Measurements from ENCODE around the gene GAB1.

GAB1 gene

DNA sequence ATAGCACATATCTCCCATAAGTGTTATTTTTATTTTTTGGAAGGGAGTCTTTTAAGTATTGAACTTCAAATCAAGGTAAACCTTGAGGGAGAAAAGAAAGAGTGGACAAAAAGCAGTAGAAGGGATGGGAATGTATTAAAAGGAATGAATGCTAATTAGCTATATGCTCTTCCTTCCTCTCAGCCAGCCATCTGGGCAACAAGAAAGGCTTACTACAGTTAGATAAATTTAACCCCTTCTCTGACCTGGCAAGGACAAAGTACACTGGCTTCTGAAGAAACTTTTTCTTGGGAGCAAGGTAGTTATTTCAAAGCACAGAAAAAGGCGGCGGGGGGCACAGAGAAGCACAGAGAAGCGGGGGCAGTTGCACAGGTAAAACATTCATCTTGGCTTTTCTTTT is 54.6 kb downstream of the GAB1 start:
- no peak for FAIRE-seq

DNA sequence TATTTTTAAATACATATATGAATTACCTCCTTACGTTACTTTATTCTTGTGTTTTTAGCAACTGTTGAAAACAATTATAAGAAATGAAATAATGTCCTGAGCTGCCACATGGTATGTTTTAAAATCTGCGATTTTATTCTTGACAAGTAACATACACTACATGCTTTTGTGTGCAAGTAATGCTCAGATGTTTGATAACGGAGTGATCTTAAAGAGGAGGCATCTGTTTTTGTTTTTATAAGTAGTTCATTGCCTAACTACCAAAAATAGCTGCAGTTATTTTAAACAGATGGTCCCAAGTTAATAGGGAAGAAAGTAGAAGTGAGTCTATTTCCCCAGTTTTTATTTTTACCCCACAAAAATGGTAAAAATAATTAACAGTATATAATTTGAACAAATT is 55.2 kb downstream of the GAB1 start:
- FAIRE-seq = no peak

DNA sequence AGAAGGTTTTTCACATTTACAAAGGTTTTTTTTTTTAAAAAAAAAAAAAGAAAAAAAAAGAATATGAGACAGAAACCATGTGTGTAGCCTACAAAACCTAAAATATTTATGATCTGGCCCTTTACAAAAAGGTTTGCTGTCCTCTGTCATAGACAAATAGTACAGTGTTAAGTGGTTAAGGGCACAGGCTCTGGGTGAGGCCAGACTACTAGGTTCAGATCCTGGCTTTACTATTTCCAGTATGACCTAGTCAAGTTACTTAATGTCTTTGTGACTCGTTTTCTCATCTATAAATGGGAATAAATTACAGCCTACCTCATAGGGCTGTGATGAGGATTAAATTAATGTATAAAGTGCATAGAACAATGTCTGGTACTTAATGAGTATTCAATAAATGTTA is 56.5 kb downstream of the GAB1 start:
- no peak for FAIRE-seq

DNA sequence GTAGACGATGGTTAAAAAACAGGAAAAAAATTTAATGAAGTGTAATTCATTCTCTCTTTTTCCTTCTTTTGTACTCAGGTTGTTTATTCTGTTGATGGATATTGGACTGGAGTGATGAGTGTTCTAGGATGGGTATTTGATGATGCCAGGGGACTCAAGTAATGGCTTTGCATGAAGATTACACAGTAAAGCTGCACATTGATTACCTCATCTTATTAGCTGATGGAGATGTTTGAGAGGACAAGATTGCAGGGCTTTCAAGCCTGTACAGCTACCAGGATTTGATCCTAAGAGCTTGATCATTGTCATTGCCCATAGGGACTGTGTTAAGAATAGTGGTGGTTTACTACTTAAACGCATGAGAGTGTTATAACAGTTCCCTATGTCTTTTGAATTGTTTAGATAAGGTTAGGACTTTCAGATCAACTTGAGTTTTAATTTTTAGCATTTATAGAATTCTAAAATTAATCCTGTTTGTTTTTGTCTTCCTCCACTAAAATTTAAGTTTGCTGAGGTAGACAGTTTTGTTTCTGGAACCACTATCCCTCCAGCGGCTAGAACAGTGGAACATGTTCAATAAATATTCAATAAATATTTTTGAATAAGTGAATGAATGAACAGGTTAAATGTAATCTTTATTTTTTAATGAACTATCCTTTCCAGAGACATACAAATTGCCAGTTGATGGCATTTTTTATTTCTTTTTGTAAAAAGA is 58.2 kb downstream of the GAB1 start:
- peak; percentile 60 for FAIRE-seq

- no peak for FAIRE-seq
These were observed 60.0 kb downstream of the GAB1 start for GRCh38 chr4:143396695-143397094.

DNA sequence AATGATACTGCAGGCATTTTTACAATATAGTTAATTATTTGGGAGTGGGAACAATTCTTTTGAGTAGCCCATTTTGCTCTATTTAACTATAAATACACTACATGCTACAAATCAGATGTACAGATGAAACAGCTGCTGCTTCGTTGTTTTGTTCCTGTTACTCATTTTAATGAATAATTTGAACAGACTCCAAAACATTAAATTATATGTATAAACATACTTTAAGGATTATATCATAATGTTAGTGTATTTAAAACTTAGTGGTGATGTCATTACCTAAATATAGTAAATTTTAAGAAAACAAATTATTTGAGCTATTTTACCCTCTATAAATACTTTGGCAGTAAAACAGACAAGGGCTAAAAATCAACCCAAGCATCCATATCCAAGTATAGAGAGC is 60.7 kb downstream of the GAB1 start:
- no peak for FAIRE-seq

DNA sequence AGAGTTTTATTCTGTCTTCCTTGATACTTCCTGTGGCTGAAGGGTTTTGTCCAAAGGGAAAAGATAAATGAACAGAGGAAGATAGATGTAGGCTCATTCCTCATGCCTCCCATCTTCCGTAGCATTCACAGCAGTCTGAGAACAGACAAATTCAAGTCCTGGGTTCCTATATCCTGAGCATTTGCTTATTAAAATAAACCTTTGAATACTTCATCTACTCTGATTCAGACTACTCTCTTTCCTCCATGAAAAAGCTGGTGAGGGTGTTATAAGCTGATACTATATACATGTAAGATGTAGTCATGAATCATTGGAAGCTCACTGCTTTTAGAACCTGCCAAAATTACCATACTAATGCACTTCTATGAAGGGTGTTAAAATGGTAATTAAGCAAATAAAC is 61.2 kb downstream of the GAB1 start:
- FAIRE-seq = no peak

DNA sequence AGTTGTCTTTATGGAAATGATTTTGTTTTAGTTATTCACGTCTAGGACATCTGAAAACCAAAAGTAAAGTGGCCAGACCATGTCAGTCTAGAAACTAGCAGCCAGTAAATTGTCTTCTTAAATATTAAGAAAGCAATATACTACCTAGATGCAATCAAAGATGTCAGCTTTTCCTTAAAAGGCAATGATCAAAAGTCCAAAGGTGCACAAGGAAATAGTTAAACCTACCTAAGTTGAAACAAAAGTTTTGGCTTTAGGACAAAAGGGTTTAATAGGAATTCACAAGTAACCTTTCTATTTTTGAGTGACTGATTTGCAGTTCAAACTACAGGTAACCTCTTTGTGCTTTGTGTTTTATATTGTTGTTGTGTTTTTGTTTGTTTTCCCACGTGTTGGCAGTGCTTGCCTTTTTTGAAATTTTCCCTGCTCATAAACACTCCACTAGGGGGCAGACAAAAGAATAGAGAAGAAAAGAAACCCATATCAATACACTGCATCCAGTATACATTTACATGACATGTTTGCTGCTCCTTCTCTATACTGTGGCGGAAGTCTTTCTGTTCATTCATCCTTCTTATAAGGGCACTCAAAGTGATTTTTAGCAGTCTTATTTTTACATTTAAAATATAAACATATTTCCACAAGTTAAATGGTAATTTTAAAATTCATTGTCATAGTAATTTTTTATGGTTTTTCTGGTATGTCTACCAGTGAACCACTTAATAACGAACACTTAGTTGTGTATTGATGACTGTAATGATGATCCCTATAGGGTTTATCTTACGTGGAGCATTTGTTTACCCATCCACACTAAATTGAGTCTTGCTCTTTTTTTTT is 62.7 kb downstream of the GAB1 start:
- FAIRE-seq = peak; percentile 93

GRCh38 chr4:143400082-143400481 is 63.4 kb downstream of the GAB1 start:
- FAIRE-seq = no peak

- FAIRE-seq = no peak
These were observed 66.3 kb downstream of the GAB1 start for GRCh38 chr4:143402776-143403552.

DNA sequence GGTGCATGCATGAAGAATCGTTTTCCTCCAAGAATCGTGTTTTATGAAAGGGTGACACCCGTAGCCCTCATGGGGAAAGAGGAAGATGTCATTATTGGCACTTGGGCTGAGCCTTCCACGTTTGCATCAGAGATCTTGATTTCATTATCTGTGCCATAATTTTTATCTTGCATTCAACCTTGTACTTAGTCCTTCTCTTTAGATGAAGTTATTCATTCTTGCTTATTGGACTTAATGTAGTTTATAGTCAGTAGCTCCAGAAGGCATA is 66.8 kb downstream of the GAB1 start:
- FAIRE-seq = no peak

DNA sequence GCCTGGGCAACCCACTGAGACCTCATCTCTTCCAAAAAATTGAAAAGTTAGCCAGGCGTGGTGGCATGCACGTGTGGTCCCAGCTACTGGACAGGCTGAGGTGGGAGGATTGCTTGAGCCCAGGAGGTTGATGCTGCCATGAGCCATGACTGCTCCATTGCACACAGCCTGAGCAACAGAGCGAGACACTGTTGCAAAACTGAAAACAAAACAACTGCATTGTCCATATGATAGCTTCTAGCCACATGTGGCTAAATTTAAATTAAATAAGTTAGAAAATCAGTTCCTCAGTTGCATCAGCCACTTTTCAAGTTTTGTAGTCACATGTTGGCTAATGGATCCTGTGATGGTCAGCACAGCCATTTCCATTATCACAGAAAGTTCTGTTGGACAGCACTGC is 67.9 kb downstream of the GAB1 start:
- no peak for FAIRE-seq

DNA sequence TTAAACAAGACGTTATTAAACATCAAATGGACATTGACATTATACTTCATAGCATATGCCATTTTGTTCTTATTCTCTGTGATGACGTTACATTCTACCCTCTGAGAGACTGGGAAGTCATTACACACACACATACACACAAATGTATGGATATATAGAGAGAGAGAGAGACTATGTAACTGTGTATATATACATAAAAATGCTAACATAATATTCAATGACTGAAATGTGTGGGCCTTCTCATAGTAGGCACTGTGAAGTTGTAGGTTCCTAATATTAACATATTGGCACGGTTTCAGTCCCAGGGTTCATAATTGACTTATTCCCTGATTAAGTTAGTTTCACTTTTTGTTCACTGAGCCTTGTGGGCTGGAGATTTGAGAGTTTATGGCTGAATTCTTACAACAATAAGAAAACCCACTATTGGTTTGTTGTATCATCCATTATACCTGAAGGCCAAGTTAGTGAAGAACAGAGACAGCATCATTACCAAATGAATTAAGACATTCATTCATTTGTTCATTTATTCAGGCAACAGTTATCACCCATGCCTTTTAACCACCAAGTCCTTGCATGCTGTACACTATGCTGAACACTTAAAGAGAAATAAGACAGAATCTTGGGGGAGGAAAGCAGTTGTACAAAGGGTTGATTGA is 68.5 kb downstream of the GAB1 start:
- FAIRE-seq = no peak

DNA sequence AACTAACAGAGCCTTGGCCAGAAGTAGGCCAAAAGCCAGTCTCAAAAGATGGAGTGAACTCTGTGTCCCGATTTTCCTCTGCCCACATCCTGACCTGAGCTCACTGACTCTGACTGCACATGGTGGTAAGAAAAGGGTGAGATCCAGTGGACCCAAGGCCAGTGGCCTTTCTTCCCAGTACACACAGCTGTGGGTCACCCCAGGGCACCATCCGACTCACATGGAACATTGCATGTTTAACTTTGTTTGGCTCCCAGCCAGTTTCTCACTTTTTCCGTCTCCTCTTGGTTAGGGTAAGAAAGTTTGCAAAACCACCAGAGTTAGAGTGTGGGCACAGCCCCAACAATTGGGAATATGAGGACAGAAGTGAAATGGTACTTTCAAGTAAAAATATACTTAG is 69.8 kb downstream of the GAB1 start:
- FAIRE-seq = no peak

DNA sequence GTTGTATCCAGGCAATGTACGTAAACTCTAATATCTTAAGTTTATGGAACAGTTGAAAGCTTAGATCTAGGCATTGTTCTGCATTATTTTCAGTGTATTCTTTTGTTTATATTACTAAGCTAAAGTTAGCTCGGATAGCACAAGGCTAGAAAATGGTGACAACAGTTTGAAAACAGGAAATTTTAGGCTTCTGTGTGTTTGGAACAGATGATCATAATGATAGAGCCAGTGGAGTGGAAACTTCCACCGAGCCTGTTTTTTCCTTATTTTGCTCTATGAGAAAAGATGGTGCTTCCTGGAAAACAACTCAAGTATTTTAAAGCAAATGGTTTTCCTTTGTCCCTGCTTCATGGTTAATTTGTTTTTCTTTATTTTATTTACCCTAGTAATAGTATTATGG is 70.8 kb downstream of the GAB1 start:
- FAIRE-seq = peak; percentile 56

DNA sequence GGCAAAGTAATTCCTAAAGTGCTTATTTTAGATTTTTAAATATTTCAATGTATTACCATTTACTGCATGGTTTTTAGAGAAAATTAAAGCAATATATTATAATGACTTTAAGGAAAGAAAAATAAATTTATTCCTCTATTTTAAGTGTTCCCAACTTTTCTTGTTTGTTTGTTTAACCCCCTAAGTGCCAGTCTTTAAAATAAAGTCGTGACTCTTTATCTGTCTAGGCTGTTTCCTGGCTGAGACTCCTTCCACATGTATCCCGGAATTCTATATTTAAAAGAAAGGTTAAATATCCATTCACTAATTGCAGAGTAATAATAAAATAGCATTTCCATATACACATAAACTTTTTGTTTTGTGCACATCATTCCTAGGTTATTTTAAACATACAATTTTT is 71.2 kb downstream of the GAB1 start:
- peak; percentile 5 for FAIRE-seq

DNA sequence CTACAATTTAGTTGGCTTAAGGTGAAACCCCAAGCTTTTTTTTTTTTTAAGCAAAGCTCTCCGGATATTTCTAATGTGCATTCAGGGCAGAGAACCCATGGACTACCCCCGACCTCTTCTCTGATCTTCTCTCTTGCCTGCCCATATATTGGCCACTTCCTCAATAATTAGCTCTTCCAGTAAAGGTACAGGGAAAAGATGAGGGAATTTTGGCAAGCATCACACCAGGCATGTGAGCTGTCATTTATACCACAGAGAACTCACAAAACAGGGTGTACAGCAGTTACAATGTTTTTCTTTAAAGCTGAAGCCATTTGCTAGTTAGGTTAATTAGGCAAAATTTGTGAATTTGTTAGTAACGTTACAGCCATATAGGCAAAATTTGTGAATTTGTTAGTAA is 73.3 kb downstream of the GAB1 start:
- FAIRE-seq = no peak

DNA sequence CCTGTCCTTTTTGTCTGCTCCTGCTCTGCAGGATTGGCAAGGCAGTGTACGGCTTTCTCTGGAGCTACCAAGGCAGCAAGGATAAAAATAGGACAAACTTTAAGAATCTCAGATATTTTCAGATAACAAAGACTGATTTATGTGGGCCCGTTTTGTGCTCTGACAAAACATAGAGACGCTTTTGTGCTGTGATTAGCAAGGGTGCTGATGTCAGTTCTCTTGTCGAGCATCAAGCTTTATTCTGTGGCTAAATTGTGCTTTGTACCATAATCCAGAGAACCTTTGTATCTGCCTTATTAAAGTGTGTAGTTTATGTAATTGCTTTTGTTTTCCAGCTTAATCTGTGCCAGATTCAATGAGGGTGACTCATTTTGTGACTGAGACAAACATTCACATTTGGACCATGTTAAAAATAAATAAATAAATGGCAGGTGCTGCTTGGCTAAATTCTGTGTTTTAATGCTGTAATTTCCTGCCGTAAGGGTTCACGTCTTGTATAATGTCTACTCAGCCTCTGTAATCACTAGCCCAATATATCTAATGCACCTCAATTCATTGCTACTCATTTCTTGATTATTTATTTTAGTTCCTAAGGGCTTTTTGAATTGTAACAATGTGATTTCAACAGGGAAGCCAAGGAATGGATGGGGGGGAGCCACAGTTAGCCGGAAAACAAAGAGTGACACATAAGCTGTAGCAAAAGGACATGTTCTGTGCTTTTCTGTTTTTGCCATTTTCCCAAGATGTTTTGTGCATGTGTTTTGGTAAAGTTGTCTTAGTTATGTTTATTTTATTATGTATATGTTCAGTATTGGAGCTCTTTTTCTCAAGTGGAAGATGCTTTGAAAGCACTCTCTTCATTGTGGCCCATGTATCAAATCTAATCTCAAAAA is 75.1 kb downstream of the GAB1 start:
- peak; percentile 72 for FAIRE-seq

GRCh38 chr4:143412420-143412758 is 75.7 kb downstream of the GAB1 start:
- FAIRE-seq = no peak

GRCh38 chr4:143417679-143418403 is 81.2 kb downstream of the GAB1 start:
- no peak for FAIRE-seq

DNA sequence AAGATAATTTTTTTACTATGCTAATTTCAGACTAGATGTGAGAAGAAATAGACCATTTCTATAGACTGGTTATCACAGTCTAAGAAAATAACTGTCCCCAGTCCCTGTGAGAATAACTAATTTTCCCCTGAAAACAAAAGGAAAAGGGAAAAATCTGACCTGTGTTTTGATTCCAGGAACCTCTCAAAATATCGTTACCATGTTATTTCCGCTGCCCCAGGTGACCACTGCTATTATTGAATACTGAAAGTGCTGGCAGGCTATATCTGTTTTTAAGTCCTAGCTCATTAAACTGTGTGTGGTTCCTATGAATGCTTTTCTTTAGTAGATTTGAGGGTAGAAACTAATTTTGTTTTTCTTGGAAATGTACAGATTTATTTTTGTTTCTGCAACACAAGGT is 83.6 kb downstream of the GAB1 start:
- no peak for FAIRE-seq

GRCh38 chr4:143421609-143422008 is 84.9 kb downstream of the GAB1 start:
- FAIRE-seq = no peak
